H9 (cell line): ENCODE data around the gene SLC6A18. TPM values are rescaled to one million over a fixed set of nuclear protein-coding genes. Genes with fewer than 3 reads are reported as not detected.

Experiments
- DNase-seq: peaks from one replicate; pipeline ENCODE4 v3.0.0-alpha.2; 2017
- H2AFZ ChIP-seq: one replicate; pipeline ENCODE4 v1.6.1; 2013; ENCODE audit warnings: mild to moderate bottlenecking, low read length, control low read depth, moderate library complexity
- H2AK5ac ChIP-seq: 2 replicates; pipeline ENCODE4 v1.6.1; 2013; ENCODE audit warnings: low read length, control low read depth, mixed read lengths; ENCODE audit not compliant: insufficient read length
- H2BK120ac ChIP-seq: one replicate; pipeline ENCODE4 v1.6.1; 2013; ENCODE audit warnings: low read depth, mild to moderate bottlenecking, low read length, control low read depth, inconsistent platforms; ENCODE audit not compliant: poor library complexity, severe bottlenecking
- H2BK12ac ChIP-seq: 2 replicates; pipeline ENCODE4 v1.6.1; 2013; ENCODE audit warnings: low read length, control low read depth, mixed read lengths, low read depth; ENCODE audit not compliant: insufficient read length
- H2BK15ac ChIP-seq: 2 replicates; pipeline ENCODE4 v1.6.1; 2013; ENCODE audit warnings: low read depth, low read length, control low read depth
- H2BK20ac ChIP-seq: one replicate; pipeline ENCODE4 v1.6.1; 2013; ENCODE audit warnings: low read depth, mild to moderate bottlenecking, low read length, control low read depth, inconsistent platforms; ENCODE audit not compliant: poor library complexity, severe bottlenecking
- H2BK5ac ChIP-seq: 2 replicates; pipeline ENCODE4 v1.6.1; 2013; ENCODE audit warnings: low read length, control low read depth, mixed read lengths; ENCODE audit not compliant: insufficient read length
- H3K14ac ChIP-seq: 2 replicates; pipeline ENCODE4 v1.6.1; 2013; ENCODE audit warnings: low read length, control low read depth; ENCODE audit not compliant: insufficient read depth
- H3K18ac ChIP-seq: 2 replicates; pipeline ENCODE4 v1.6.1; 2013; ENCODE audit warnings: low read depth, mild to moderate bottlenecking, mixed read lengths, low read length, control low read depth; ENCODE audit not compliant: insufficient read length
- H3K23ac ChIP-seq: 2 replicates; pipeline ENCODE4 v1.6.1; 2013; ENCODE audit warnings: low read length, control low read depth, mixed read lengths, low read depth; ENCODE audit not compliant: insufficient read length
- H3K23me2 ChIP-seq: 2 replicates; pipeline ENCODE4 v1.6.1; 2013; ENCODE audit warnings: low read depth, mild to moderate bottlenecking, mixed read lengths, low read length, control low read depth; ENCODE audit not compliant: insufficient read length, poor library complexity, severe bottlenecking
- H3K27ac ChIP-seq: 2 replicates; pipeline ENCODE4 v1.5.1; 2013; ENCODE audit warnings: low read length, control low read depth, mixed read lengths, low read depth; ENCODE audit not compliant: insufficient read length
- H3K27me3 ChIP-seq: 2 replicates; pipeline ENCODE4 v1.6.1; 2013; ENCODE audit warnings: low read length, control low read depth, inconsistent platforms; ENCODE audit not compliant: insufficient read depth
- H3K4ac ChIP-seq: 2 replicates; pipeline ENCODE4 v1.6.1; 2013; ENCODE audit warnings: low read depth, mild to moderate bottlenecking, control low read depth, inconsistent platforms, low read length, moderate library complexity
- H3K4me1 ChIP-seq: 2 replicates; pipeline ENCODE4 v1.6.1; 2013; ENCODE audit warnings: low read length, control low read depth, inconsistent platforms; ENCODE audit not compliant: insufficient read depth
- H3K4me2 ChIP-seq: 2 replicates; pipeline ENCODE4 v1.6.1; 2013; ENCODE audit warnings: low read length, control low read depth, mixed read lengths; ENCODE audit not compliant: insufficient read length, insufficient read depth
- H3K56ac ChIP-seq: 2 replicates; pipeline ENCODE4 v1.6.1; 2013; ENCODE audit warnings: low read depth, mild to moderate bottlenecking, mixed read lengths, low read length, control low read depth; ENCODE audit not compliant: insufficient read length
- H3K79me1 ChIP-seq: 2 replicates; pipeline ENCODE4 v1.6.1; 2013; ENCODE audit warnings: low read depth, mild to moderate bottlenecking, moderate library complexity, low read length, control low read depth, inconsistent platforms; ENCODE audit not compliant: insufficient read depth, poor library complexity, severe bottlenecking
- H3K79me2 ChIP-seq: 2 replicates; pipeline ENCODE4 v1.6.1; 2013; ENCODE audit warnings: low read length, control low read depth, inconsistent platforms; ENCODE audit not compliant: insufficient read depth
- H3K9ac ChIP-seq: 2 replicates; pipeline ENCODE4 v1.6.1; 2013; ENCODE audit warnings: low read length, control low read depth, mixed read lengths; ENCODE audit not compliant: insufficient read length; ENCODE audit errors: extremely low read depth
- H3K9me3 ChIP-seq: one replicate; pipeline ENCODE4 v1.6.1; 2013; ENCODE audit warnings: low read depth, low read length, inconsistent platforms; ENCODE audit not compliant: control insufficient read depth
- H3T11ph ChIP-seq: one replicate; pipeline ENCODE4 v1.6.1; 2013; ENCODE audit warnings: mild to moderate bottlenecking, low read length, control low read depth, inconsistent platforms
- H4K20me1 ChIP-seq: one replicate; pipeline ENCODE4 v1.6.1; 2013; ENCODE audit not compliant: control insufficient read depth, insufficient read length, insufficient read depth
- H4K5ac ChIP-seq: 2 replicates; pipeline ENCODE4 v1.6.1; 2013; ENCODE audit warnings: low read depth, mild to moderate bottlenecking, mixed read lengths, low read length, control low read depth; ENCODE audit not compliant: insufficient read length
- H4K8ac ChIP-seq: replicated peaks from 2 replicates; pipeline ENCODE4 v1.6.1; 2013; ENCODE audit warnings: low read length, control low read depth, mixed read lengths, low read depth; ENCODE audit not compliant: insufficient read length
- H4K91ac ChIP-seq: 2 replicates; pipeline ENCODE4 v1.6.1; 2013; ENCODE audit warnings: low read depth, mild to moderate bottlenecking, moderate library complexity, mixed read lengths, low read length, control low read depth; ENCODE audit not compliant: insufficient read length
- H3K27ac Mint-ChIP-seq, 3 experiments: 2 replicates in 2 of 3; 3 replicates in 1 of 3; pipeline ENCODE4 v1.8.0; 2020 to 2021; ENCODE audit warnings: mixed read lengths in 3 of 3, mild to moderate bottlenecking in 1 of 3, moderate library complexity in 1 of 3
- H3K27me3 Mint-ChIP-seq: 2 replicates; pipeline ENCODE4 v1.8.0; 2021; ENCODE audit warnings: low read depth, mild to moderate bottlenecking, moderate library complexity, mixed read lengths
- H3K36me3 Mint-ChIP-seq, 3 experiments: 2 replicates in 2 of 3; 3 replicates in 1 of 3; pipeline ENCODE4 v1.8.0; 2020 to 2021; ENCODE audit warnings: low read depth in 3 of 3, mixed read lengths in 3 of 3; ENCODE audit not compliant: insufficient read depth in 1 of 3
- H3K4me1 Mint-ChIP-seq, 2 experiments: 2 replicates each; pipeline ENCODE4 v1.8.0; 2020; ENCODE audit warnings: mixed read lengths in 2 of 2
- H3K4me3 Mint-ChIP-seq, 2 experiments: 2 replicates in 1 of 2; 3 replicates in 1 of 2; pipeline ENCODE4 v1.8.0; 2020 to 2021; ENCODE audit warnings: mild to moderate bottlenecking in 2 of 2, mixed read lengths in 2 of 2, moderate library complexity in 1 of 2
- H3K9me3 Mint-ChIP-seq, 2 experiments: 2 replicates in 1 of 2; 3 replicates in 1 of 2; pipeline ENCODE4 v1.8.0; 2020; ENCODE audit warnings: mild to moderate bottlenecking in 2 of 2, mixed read lengths in 2 of 2, moderate library complexity in 1 of 2
- CTCF ChIP-seq: fragments of 200-600 bp; sonication (generic); conservative IDR thresholded peaks from 3 replicates; pipeline ENCODE4 v1.8.0; 2021; ENCODE audit warnings: antibody characterized with exemption, mild to moderate bottlenecking
- WGBS: extraction: QIAGEN DNeasy Blood & Tissue Kit; methylation state at CpG from one replicate; pipeline ENCODE4 v1.1.7; 2013; ENCODE audit warnings: missing lambda C conversion rate, low lambda C conversion rate, mixed read lengths; ENCODE audit not compliant: insufficient read length; ENCODE audit errors: extremely low coverage; 5-methylcytosine and 5-hydroxymethylcytosine counted together
- total RNA-seq: library from RNA; stranded (reverse); gene quantifications from 2 replicates; pipeline ENCODE4 v1.2.1, GENCODE V29; 2021

The SLC6A18 gene
- total RNA-seq, 1 experiment from 2014 or later, result not detected

GRCh38 chr5:1229822-1230221, 4.6 kb downstream of the SLC6A18 start:
- Histone ChIP-seq H3T11ph (no peak overlapping the region), H4K5ac (no peak overlapping the region), H2BK15ac (no peak overlapping the region), H2BK20ac (no peak overlapping the region), H2AFZ (no peak overlapping the region), H3K27me3 (no peaks in the 10 kb centered on the region), H3K79me1 (no peaks in the 10 kb centered on the region), H3K9ac (no peak overlapping the region), H2BK12ac (no peak overlapping the region), H3K27ac (no peak overlapping the region), H4K8ac (no peak overlapping the region), H3K4ac (no peak overlapping the region), H3K18ac (no peak overlapping the region), H2BK5ac (no peak overlapping the region), H3K14ac (peak overlapping the region; percentile 41; the same call in 1 of the 2 replicates), H4K20me1 (no peaks in the 10 kb centered on the region), H3K4me1 (no peaks in the 10 kb centered on the region; the same call in 1 of the 2 replicates), H4K91ac (no peak overlapping the region), H3K79me2 (no peaks in the 10 kb centered on the region), H2BK120ac (no peak overlapping the region), H3K9me3 (no peaks in the 10 kb centered on the region), H3K23me2 (no peaks in the 10 kb centered on the region), H3K56ac (no peak overlapping the region), H3K23ac (no peak overlapping the region), H3K4me2 (no peak overlapping the region), H2AK5ac (no peak overlapping the region)
- H3K9me3 Mint-ChIP-seq, result no peaks in the 10 kb centered on the region; a peak in 1 of 5 replicates
- no peaks in the 10 kb centered on the region for H3K36me3 Mint-ChIP-seq
- peaks cover 0 to 12% of the 10 kb centered on the region in 2 experiments; a peak in 2 of 4 replicates for H3K4me1 Mint-ChIP-seq
- no peak overlapping the region for H3K4me3 Mint-ChIP-seq
- TF ChIP-seq CTCF, result no peak
- H3K27ac Mint-ChIP-seq, result peak overlapping the region in 1 of 3 experiments; percentile 35; a peak in 1 of 7 replicates
- peaks cover 4% of the 10 kb centered on the region for H3K27me3 Mint-ChIP-seq
- DNase-seq, result no peak
- WGBS, result no CpG with 5 or more reads among the region's 7 CpGs
